Endothelial cell of umbilical vein (primary cell): ENCODE results near the gene KRTAP4-11. TPM values are rescaled to one million over a fixed set of nuclear protein-coding genes. Genes with fewer than 3 reads are reported as not detected.

Experiments used
- BruUV-seq: library from RNA; stranded (reverse); fragments of 400-500 nt; replicated peaks from 2 replicates; lab custom pipeline; 2021; lab: Mats Ljungman, UMichigan
- CTCF ChIA-PET: fragments of 300-600, 350-600 bp; sonication (Branson Sonifier 250); formaldehyde crosslinking; loops from one replicate; lab custom pipeline; 2021; ENCODE audit warnings: antibody characterized with exemption, inconsistent platforms; lab: Charles Lee
- POLR2A ChIA-PET: fragments of 300-600, 350-600 bp; sonication (Branson Sonifier 250); formaldehyde crosslinking; loops from one replicate; lab custom pipeline; 2021; ENCODE audit warnings: antibody characterized with exemption, inconsistent platforms; lab: Charles Lee
- DNase-seq: peaks from one replicate; pipeline ENCODE4 v3.0.0-alpha.2; 2011; ENCODE audit warnings: low read depth, low spot score
- FAIRE-seq: peaks from 2 replicates; lab custom pipeline; 2011; peaks lifted over from hg19 to GRCh38; lab: Jason Lieb, UNC
- H2AFZ ChIP-seq: 2 replicates; pipeline ENCODE4 v1.6.0; 2012; ENCODE audit warnings: low read depth, low read length, control low read depth, inconsistent platforms
- H3K27ac ChIP-seq: 2 replicates; pipeline ENCODE4 v1.5.1; 2011; ENCODE audit warnings: low read depth, mild to moderate bottlenecking, control low read depth, low read length, moderate library complexity; ENCODE audit not compliant: insufficient read depth
- H3K27me3 ChIP-seq, 2 experiments: 2 replicates each; pipeline versions ENCODE4 v1.6.0 to v1.6.1; 2011; ENCODE audit warnings: low read length in 2 of 2, mixed read lengths in 1 of 2; ENCODE audit not compliant: control insufficient read depth in 2 of 2, insufficient read depth in 2 of 2
- H3K36me3 ChIP-seq, 2 experiments: 2 replicates in 1 of 2; 3 replicates in 1 of 2; pipeline ENCODE4 v1.5.1; 2011; ENCODE audit warnings: low read length in 2 of 2, mild to moderate bottlenecking in 1 of 2, moderate library complexity in 1 of 2; ENCODE audit not compliant: control insufficient read depth in 2 of 2, insufficient read depth in 2 of 2; ENCODE audit errors: extremely low read depth in 1 of 2
- H3K4me1 ChIP-seq: 3 replicates; pipeline ENCODE4 v1.5.1; 2011; ENCODE audit warnings: mild to moderate bottlenecking, low read length; ENCODE audit not compliant: control insufficient read depth, insufficient read depth; ENCODE audit errors: extremely low read depth
- H3K4me2 ChIP-seq: 2 replicates; pipeline ENCODE4 v1.6.1; 2011; ENCODE audit warnings: low read length, control low read depth, mixed read lengths; ENCODE audit not compliant: insufficient read depth
- H3K4me3 ChIP-seq, 3 experiments: fragments of 200-600 bp in 1 of 3; sonication (generic), shearing (Covaris generic) in 1 of 3; replicated peaks in 1 of 3; 2 replicates each; pipeline ENCODE4 v1.5.1; 2011 to 2016; ENCODE audit warnings: control low read depth in 3 of 3, low read length in 3 of 3, mild to moderate bottlenecking in 2 of 3, inconsistent platforms in 1 of 3, low read depth in 1 of 3, moderate library complexity in 1 of 3; ENCODE audit not compliant: insufficient read depth in 1 of 3
- H3K79me2 ChIP-seq: 2 replicates; pipeline ENCODE4 v1.6.0; 2012; ENCODE audit warnings: low read length, inconsistent platforms; ENCODE audit not compliant: control insufficient read depth, insufficient read depth
- H3K9ac ChIP-seq: replicated peaks from 2 replicates; pipeline ENCODE3; 2011; ENCODE audit warnings: low read length, control low read depth; ENCODE audit not compliant: insufficient read depth; ENCODE audit errors: extremely low read depth
- H3K9me1 ChIP-seq: replicated peaks from 3 replicates; pipeline ENCODE4 v1.6.0; 2011; ENCODE audit warnings: mild to moderate bottlenecking, low read length; ENCODE audit not compliant: control insufficient read depth, insufficient read depth; ENCODE audit errors: extremely low read depth
- H3K9me3 ChIP-seq: replicated peaks from 2 replicates; pipeline ENCODE4 v1.5.1; 2012; ENCODE audit warnings: low read length, inconsistent platforms; ENCODE audit not compliant: control insufficient read depth, insufficient read depth
- H4K20me1 ChIP-seq: replicated peaks from 2 replicates; pipeline ENCODE3; 2011; ENCODE audit warnings: mild to moderate bottlenecking, low read length; ENCODE audit not compliant: control insufficient read depth, insufficient read depth; ENCODE audit errors: extremely low read depth
- EZH2 ChIP-seq: IDR thresholded peaks from 2 replicates; pipeline ENCODE4 v1.6.1; 2012; ENCODE audit warnings: borderline replicate concordance, low read depth, mild to moderate bottlenecking, moderate library complexity, low read length, inconsistent platforms; ENCODE audit not compliant: severe bottlenecking
- FOS ChIP-seq: IDR thresholded peaks from 2 replicates; pipeline ENCODE4 v1.6.1; 2011; ENCODE audit warnings: mild to moderate bottlenecking, low read length, moderate library complexity, borderline replicate concordance; ENCODE audit not compliant: insufficient read depth
- GATA2 ChIP-seq: IDR thresholded peaks from 2 replicates; pipeline ENCODE4 v1.7.0; 2011; ENCODE audit warnings: low read depth, mild to moderate bottlenecking, moderate library complexity, mixed read lengths, low read length; ENCODE audit not compliant: insufficient read length, insufficient read depth
- JUN ChIP-seq: IDR thresholded peaks from 2 replicates; pipeline ENCODE4 v1.6.1; 2011; ENCODE audit warnings: borderline replicate concordance, low read depth; ENCODE audit not compliant: insufficient read length, insufficient read depth
- MYC ChIP-seq: IDR thresholded peaks from one replicate; pipeline ENCODE4 v1.6.1; 2011; ENCODE audit warnings: mild to moderate bottlenecking, low read depth, low read length
- POLR2A ChIP-seq: IDR thresholded peaks from 2 replicates; pipeline ENCODE4 v1.6.1; 2012; ENCODE audit warnings: low read depth, mild to moderate bottlenecking, control low read depth, low read length
- POLR2AphosphoS5 ChIP-seq: IDR thresholded peaks from 2 replicates; pipeline ENCODE4 v1.6.1; 2012; ENCODE audit warnings: low read depth, mild to moderate bottlenecking, control low read depth, low read length, moderate library complexity; ENCODE audit not compliant: insufficient read depth
- dilution Hi-C: fragments of 300-500 bp; cut with MboI; formaldehyde crosslinking; loops from one replicate; pipeline ENCODE4 v1.15.0; 2019; ENCODE audit warnings: low sequenced_read_pairs; ENCODE audit not compliant: extremely low pct_ligation_motif_present
- intact Hi-C: fragments of 100-400 bp; cut with micrococcal nuclease; formaldehyde crosslinking; loops from one replicate; pipeline ENCODE4 v1.10.0; 2022
- polyA plus RNA-seq, 4 experiments: library from polyadenylated mRNA; depleted of rRNA in 3 of 4; stranded (reverse) in 3 of 4; unstranded in 1 of 4; fragments of >200 nt; gene quantifications; 2 replicates each; pipeline versions ENCODE4 v1.2.1 to v1.2.3, GENCODE V29; 2011 to 2012; ENCODE audit warnings: missing spikeins in 1 of 4
- total RNA-seq: library from RNA; stranded (reverse); gene quantifications from 2 replicates; pipeline ENCODE4 v1.2.3, GENCODE V29; 2021
- TF ChIP-seq, protein P1 (sequence below): IDR thresholded peaks from 2 replicates; pipeline ENCODE4 v1.6.1; 2011; ENCODE audit not compliant: insufficient read depth, insufficient read length
- TF ChIP-seq, protein P2 (sequence below), 2 donors: IDR thresholded peaks; 1 replicate in 1 of 2; 2 replicates in 1 of 2; pipeline ENCODE4 v1.5.1; 2011; ENCODE audit warnings: low read length in 2 of 2, mild to moderate bottlenecking in 2 of 2, moderate library complexity in 2 of 2, control low read depth in 1 of 2, inconsistent platforms in 1 of 2, low read depth in 1 of 2; ENCODE audit not compliant: insufficient read depth in 1 of 2; ENCODE audit errors: extremely low read depth in 1 of 2

The KRTAP4-11 gene
- total and polyA plus RNA-seq, 2 donors (not counting 3 experiments of a cell fraction or from before 2014, with no cell fraction given) = not detected

DNA sequence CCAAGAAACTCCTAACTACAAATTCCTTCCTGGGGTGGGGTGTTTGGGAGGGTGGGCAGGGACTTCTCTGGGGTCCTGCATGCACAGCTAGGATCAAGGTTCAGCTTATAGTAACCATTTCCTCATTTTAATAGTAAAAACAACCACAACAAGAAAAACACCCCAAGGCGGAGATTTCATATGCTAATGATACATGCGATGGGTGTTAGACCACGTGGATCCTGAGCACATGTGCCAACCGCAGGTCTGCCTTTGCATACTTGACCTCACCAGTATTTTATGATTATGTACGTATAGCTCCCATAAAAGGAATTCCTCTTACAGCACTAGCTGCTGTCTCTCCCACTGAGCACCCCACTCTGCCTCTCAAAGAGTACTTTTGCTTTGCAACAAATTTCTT is 1.9 kb downstream of the KRTAP4-11 start:
- POLR2A ChIA-PET = no interaction called here
- dilution Hi-C loops (no loop called here), intact Hi-C loops (no loop called here)
- CTCF ChIA-PET = no interaction called here
- no peak for FAIRE-seq
- H4K20me1 ChIP-seq = no peaks in the 10 kb centered on the region
- no peak overlapping the region for H3K4me3 ChIP-seq
- H3K9me3 ChIP-seq = no peaks in the 10 kb centered on the region
- no peak for DNase-seq
- H2AFZ ChIP-seq = no peak overlapping the region
- peaks cover 3% of the 10 kb centered on the region for H3K4me1 ChIP-seq
- H3K27ac ChIP-seq = no peak overlapping the region
- H3K9me1 ChIP-seq = no peaks in the 10 kb centered on the region
- H3K79me2 ChIP-seq = no peaks in the 10 kb centered on the region
- H3K4me2 ChIP-seq = no peak overlapping the region
- H3K9ac ChIP-seq = no peak overlapping the region
- BruUV-seq = no TSS peak
- peaks cover 0 to 5% of the 10 kb centered on the region in 2 experiments for H3K27me3 ChIP-seq
- TF ChIP-seq EZH2 (no peak), POLR2AphosphoS5 (no peak), JUN (no peak), MYC (no peak), POLR2A (no peak), FOS (no peak), GATA2 (no peak)
- TF ChIP-seq, protein P1, sequence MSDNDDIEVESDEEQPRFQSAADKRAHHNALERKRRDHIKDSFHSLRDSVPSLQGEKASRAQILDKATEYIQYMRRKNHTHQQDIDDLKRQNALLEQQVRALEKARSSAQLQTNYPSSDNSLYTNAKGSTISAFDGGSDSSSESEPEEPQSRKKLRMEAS = no peak
- TF ChIP-seq, protein P2, sequence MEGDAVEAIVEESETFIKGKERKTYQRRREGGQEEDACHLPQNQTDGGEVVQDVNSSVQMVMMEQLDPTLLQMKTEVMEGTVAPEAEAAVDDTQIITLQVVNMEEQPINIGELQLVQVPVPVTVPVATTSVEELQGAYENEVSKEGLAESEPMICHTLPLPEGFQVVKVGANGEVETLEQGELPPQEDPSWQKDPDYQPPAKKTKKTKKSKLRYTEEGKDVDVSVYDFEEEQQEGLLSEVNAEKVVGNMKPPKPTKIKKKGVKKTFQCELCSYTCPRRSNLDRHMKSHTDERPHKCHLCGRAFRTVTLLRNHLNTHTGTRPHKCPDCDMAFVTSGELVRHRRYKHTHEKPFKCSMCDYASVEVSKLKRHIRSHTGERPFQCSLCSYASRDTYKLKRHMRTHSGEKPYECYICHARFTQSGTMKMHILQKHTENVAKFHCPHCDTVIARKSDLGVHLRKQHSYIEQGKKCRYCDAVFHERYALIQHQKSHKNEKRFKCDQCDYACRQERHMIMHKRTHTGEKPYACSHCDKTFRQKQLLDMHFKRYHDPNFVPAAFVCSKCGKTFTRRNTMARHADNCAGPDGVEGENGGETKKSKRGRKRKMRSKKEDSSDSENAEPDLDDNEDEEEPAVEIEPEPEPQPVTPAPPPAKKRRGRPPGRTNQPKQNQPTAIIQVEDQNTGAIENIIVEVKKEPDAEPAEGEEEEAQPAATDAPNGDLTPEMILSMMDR (IDR thresholded peaks at IDR 0.05; ENCODE audit: extremely low read depth in 1 of 2, insufficient read depth in 1 of 2, low read depth in 1 of 2, low read length in 2 of 2) = no peak
- no peaks in the 10 kb centered on the region for H3K36me3 ChIP-seq
